ENCODE data around the gene CTNND2.

Gene CTNND2

DNA sequence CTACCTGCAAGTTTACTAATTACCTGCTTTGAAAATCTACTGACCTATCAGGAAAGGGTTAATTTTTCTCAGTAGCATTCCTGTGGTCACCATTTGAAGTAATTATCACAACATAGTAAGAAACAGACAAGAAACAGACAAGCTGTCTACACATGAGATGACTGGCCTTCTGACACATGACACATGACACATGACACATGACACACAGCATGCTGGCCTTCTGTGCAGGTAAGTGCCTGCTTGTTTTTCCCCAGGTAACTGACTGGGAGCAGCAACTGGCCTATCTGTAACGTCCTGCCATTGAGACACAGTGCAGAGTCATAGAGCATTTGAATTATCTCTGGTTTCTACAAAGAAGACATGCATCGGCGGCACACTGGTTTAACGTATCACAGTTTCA lies 222.4 kb downstream of the CTNND2 start:
- DNase-seq (ENCODE audit: low read depth, low spot score): no peak
- ChIA-PET CTCF (no interaction called here), POLR2A (no interaction called here)
- no peak overlapping the region for H3K4me3 ChIP-seq (ENCODE audit: low read depth, low read length)
- TF ChIP-seq, protein P1, sequence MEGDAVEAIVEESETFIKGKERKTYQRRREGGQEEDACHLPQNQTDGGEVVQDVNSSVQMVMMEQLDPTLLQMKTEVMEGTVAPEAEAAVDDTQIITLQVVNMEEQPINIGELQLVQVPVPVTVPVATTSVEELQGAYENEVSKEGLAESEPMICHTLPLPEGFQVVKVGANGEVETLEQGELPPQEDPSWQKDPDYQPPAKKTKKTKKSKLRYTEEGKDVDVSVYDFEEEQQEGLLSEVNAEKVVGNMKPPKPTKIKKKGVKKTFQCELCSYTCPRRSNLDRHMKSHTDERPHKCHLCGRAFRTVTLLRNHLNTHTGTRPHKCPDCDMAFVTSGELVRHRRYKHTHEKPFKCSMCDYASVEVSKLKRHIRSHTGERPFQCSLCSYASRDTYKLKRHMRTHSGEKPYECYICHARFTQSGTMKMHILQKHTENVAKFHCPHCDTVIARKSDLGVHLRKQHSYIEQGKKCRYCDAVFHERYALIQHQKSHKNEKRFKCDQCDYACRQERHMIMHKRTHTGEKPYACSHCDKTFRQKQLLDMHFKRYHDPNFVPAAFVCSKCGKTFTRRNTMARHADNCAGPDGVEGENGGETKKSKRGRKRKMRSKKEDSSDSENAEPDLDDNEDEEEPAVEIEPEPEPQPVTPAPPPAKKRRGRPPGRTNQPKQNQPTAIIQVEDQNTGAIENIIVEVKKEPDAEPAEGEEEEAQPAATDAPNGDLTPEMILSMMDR (IDR thresholded peaks at IDR 0.05; ENCODE audit: insufficient read depth, low read length, missing control alignments): no peak

DNA sequence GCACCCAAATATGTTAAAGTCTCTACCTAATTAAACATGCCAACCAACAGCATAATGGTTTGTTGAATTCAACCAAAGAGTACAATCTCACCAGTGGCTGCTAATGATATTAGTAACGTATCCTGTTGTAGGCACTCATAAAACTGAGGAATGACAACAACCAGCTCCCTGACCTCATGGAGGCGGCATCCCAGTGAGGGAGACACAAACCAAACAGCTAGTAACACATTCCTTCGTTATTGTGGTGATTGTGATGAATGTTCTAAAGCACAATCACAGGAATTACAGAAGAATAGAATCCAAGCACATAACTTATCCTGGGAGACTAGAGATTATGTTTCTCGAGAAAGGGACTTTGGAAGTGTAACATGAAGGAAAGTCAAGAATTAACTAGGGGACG lies 224.6 kb downstream of the CTNND2 start:
- CTCF ChIA-PET: no interaction called here
- POLR2A ChIA-PET: no interaction called here
- no peak for DNase-seq (ENCODE audit: low read depth, low spot score)
- TF ChIP-seq, protein P1 (IDR thresholded peaks at IDR 0.05; ENCODE audit: insufficient read depth, low read length, missing control alignments): no peak
- no peak overlapping the region for H3K4me3 ChIP-seq (ENCODE audit: low read depth, low read length)

DNA sequence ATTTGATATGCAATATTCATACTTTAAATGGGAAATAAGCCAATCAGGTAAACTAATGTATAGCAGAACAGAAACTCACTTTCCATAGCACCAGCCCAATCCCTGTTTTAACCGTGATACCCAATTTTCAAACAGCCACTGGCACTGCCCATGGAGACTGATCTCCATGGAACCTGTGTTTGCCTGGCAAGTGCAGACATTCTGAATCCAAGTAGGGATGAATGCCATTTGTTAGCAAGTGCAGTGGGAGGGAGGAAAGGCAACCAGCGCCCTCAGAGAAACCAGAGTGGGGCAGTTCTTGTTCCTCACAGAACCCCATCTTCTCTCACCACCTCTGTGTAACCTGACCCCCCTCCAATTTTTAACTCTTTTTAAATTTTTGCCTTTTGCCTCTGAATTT lies 229.1 kb downstream of the CTNND2 start:
- CTCF ChIA-PET: no interaction called here
- TF ChIP-seq, protein P1 (IDR thresholded peaks at IDR 0.05; ENCODE audit: insufficient read depth, low read length, missing control alignments): no peak
- H3K4me3 ChIP-seq (ENCODE audit: low read depth, low read length): no peak overlapping the region
- POLR2A ChIA-PET: no interaction called here
- no peak for DNase-seq (ENCODE audit: low read depth, low spot score)

DNA sequence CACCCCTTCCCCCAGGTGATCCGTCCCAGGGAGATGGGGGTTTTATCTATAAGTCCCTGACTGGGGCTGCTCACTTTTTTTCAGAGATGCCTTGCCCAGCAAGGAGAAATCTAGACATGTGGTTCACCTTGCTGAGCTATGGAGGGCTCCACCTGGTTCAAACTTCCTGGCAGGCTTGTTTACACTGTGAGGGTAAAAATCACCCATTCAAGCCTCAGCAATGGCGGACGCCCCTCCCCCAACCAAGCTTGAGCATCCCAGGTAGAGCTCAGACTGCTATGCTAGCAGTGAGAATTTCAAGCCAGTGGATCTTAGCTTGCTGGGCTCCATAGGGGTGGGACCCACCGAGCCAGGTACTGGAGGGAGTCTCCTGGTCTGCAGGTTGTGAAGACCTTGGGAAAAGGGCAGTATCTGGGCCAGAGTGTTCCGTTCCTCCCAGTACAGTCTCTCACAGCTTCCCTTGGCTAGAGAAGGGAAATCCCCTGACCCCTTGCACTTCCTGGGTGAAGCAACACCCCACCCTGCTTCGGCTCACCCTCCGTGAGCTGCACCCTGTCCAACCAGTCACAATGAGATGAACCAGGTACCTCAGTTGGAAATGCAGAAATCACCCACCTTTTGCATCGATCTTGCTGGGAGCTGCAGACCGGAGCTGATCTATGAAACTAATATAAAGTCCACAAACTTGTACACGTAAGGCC lies 231.7 kb downstream of the CTNND2 start:
- ChIA-PET CTCF (no interaction called here), POLR2A (no interaction called here)
- no peak for DNase-seq (ENCODE audit: low read depth, low spot score)
- TF ChIP-seq, protein P1 (IDR thresholded peaks at IDR 0.05; ENCODE audit: insufficient read depth, low read length, missing control alignments): no peak
- no peak overlapping the region for H3K4me3 ChIP-seq (ENCODE audit: low read depth, low read length)

DNA sequence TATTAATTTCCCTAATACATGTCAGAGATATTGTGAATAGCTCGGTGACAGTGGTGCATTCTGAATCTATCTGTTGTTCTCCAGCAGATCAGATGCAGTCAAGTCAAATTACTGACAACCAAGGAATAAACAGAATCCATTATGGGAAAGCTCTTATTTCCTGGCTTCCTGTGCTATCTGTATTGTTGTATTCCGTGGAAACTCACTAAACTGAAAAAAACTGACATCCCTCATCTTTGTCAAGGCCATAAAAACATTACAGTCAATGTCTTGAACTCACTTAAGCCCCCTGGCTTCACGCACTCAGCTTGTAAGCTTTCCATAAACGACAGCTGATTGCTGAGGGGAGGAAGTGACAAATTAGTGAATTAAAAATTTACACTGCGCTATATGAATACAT lies 245.9 kb downstream of the CTNND2 start:
- POLR2A ChIA-PET: interaction anchor here (0.7 kb wide), 1 partner anchor 253 kb away, joined by 3 read pairs; no protein-coding TSS in a partner anchor
- TF ChIP-seq, protein P1 (IDR thresholded peaks at IDR 0.05; ENCODE audit: insufficient read depth, low read length, missing control alignments): no peak
- CTCF ChIA-PET: no interaction called here
- H3K4me3 ChIP-seq (ENCODE audit: low read depth, low read length): no peak overlapping the region
- no peak for DNase-seq (ENCODE audit: low read depth, low spot score)

DNA sequence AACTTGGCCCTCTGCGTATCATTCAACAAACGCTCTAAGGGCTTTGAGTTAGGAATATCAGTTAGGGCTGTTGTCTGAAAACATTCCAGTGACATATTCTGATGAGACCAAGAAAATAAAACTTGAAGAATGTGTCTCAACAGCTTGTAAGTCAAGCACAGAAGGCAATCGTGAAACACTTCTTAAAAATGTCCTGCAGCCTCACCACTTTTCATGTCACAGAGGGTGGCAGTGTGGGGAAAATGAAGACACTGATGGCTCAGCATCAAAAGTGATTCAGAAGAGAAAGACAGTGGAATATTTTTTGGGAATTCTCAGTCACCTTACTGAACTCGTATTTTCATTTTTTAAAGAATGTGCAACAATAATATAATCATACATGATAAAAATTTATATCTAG lies 247.3 kb downstream of the CTNND2 start:
- ChIA-PET POLR2A (no interaction called here), CTCF (no interaction called here)
- TF ChIP-seq, protein P1 (IDR thresholded peaks at IDR 0.05; ENCODE audit: insufficient read depth, low read length, missing control alignments): no peak
- no peak for DNase-seq (ENCODE audit: low read depth, low spot score)
- no peak overlapping the region for H3K4me3 ChIP-seq (ENCODE audit: low read depth, low read length)
